Peyer's patch (tissue), 4 donors: ENCODE data around the gene LYZL6. TPM values are rescaled to one million over a fixed set of nuclear protein-coding genes. Genes with fewer than 3 reads are reported as not detected.

Experiments
- DNase-seq, 3 donors: peaks; one replicate each; pipeline ENCODE4 v3.0.0-alpha.2; 2017 to 2019
- H3K27ac ChIP-seq, 4 donors: fragments of 200-600 bp; sonication (generic); one replicate each; pipeline ENCODE4 v1.5.1; 2016 to 2019
- H3K27me3 ChIP-seq, 2 donors: fragments of 200-600 bp; sonication (generic); one replicate each; pipeline ENCODE4 v1.5.1; 2019
- H3K36me3 ChIP-seq, 3 donors: fragments of 200-600 bp; sonication (generic); one replicate each; pipeline ENCODE4 v1.5.1; 2016 to 2019
- H3K4me1 ChIP-seq, 4 donors: fragments of 200-600 bp; sonication (generic); one replicate each; pipeline ENCODE4 v1.5.1; 2016 to 2019
- H3K4me3 ChIP-seq, 4 donors: fragments of 200-600 bp; sonication (generic); 1 replicate in 3 of 4; 2 replicates in 1 of 4; pipeline ENCODE4 v1.5.1; 2016 to 2019; ENCODE audit warnings: mild to moderate bottlenecking in 1 of 4
- H3K9me3 ChIP-seq, 4 donors: fragments of 200-600 bp; sonication (generic); one replicate each; pipeline ENCODE4 v1.5.1; 2016 to 2019; ENCODE audit warnings: mild to moderate bottlenecking in 1 of 4
- CTCF ChIP-seq, 6 experiments: fragments of 450-650 bp in 4 of 6; fragments of 200-600 bp in 2 of 6; sonication (generic) in 1 of 6; IDR thresholded peaks; one replicate each; pipeline ENCODE4 v1.5.1; 2017 to 2019; ENCODE audit warnings: antibody characterized with exemption in 6 of 6, mild to moderate bottlenecking in 3 of 6, moderate library complexity in 1 of 6
- POLR2A ChIP-seq, 2 donors: fragments of 450-650 bp; IDR thresholded peaks; one replicate each; pipeline ENCODE4 v1.5.1; 2017; ENCODE audit warnings: antibody characterized with exemption in 2 of 2, mild to moderate bottlenecking in 2 of 2, moderate library complexity in 2 of 2
- total RNA-seq, 4 donors: library from RNA; depleted of rRNA; stranded (reverse); fragments of >200 nt; gene quantifications; one replicate each; pipeline ENCODE4 v1.1.0, GENCODE V29; 2016

LYZL6 gene, protein sequence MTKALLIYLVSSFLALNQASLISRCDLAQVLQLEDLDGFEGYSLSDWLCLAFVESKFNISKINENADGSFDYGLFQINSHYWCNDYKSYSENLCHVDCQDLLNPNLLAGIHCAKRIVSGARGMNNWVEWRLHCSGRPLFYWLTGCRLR
- total RNA-seq = not detected

GRCh38 chr17:35943537-35943936 lies at the start of gene LYZL6:
Gene LYZL6 (minus strand): TSS chr17:35943713. CDS start chr17:35939356, 4,357 bp downstream.
- Histone ChIP-seq H3K4me1 (no peaks in the 10 kb centered on the region), H3K27ac (peak within 1 kb of the TSS in 1 of 4 donors; percentile 12), H3K9me3 (no peaks in the 10 kb centered on the region), H3K27me3 (no peaks in the 10 kb centered on the region), H3K4me3 (no peak within 1 kb of the TSS), H3K36me3 (no peaks in the 10 kb centered on the region)
- DNase-seq = no peak
- TF ChIP-seq CTCF (IDR thresholded peaks at IDR 0.05) (no peak), POLR2A (IDR thresholded peaks at IDR 0.05) (no peak)

DNA sequence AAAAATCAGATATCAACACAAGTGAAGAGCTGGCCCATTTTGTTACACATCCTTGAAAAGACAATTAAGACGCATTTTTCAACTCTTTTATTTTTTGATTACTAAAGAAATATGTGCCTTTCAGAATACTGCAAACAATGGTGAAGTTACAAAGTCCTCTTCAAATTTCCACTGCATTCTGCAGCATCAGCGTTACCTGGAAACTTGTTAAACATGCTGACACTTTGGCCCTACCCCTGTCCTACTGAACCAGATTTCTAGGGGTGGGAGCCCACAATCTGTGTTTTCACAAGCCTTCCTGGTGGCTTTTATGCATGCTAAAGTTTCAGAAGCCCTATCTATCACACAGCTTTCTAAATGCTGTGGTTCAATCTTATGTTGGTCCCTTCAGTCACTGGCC lies 47.6 kb upstream of the LYZL6 start:
- H3K4me1 ChIP-seq = no peaks in the 10 kb centered on the region
- peak in 1 of 3 donors; percentile 29 for DNase-seq
- no peak for TF ChIP-seq POLR2A (IDR thresholded peaks at IDR 0.05)
- no peak for TF ChIP-seq CTCF (IDR thresholded peaks at IDR 0.05)

GRCh38 chr17:35988164-35988563 lies 44.7 kb upstream of the LYZL6 start:
- Histone ChIP-seq H3K36me3 (peaks cover 0 to 15% (median 0%) of the 10 kb centered on the region in 3 donors), H3K27ac (no peak overlapping the region), H3K4me3 (no peak overlapping the region), H3K4me1 (no peaks in the 10 kb centered on the region), H3K27me3 (no peaks in the 10 kb centered on the region), H3K9me3 (no peaks in the 10 kb centered on the region)
- no peak for TF ChIP-seq CTCF (IDR thresholded peaks at IDR 0.05)
- TF ChIP-seq POLR2A (IDR thresholded peaks at IDR 0.05) = no peak
- DNase-seq = no peak

More for the DNA sequence above, 47.6 kb upstream of the LYZL6 start:
- peaks cover 0 to 15% (median 0%) of the 10 kb centered on the region in 3 donors for H3K36me3 ChIP-seq
- H3K27me3 ChIP-seq = no peaks in the 10 kb centered on the region
- H3K9me3 ChIP-seq = no peaks in the 10 kb centered on the region
- no peak overlapping the region for H3K27ac ChIP-seq
- no peak overlapping the region for H3K4me3 ChIP-seq

DNA sequence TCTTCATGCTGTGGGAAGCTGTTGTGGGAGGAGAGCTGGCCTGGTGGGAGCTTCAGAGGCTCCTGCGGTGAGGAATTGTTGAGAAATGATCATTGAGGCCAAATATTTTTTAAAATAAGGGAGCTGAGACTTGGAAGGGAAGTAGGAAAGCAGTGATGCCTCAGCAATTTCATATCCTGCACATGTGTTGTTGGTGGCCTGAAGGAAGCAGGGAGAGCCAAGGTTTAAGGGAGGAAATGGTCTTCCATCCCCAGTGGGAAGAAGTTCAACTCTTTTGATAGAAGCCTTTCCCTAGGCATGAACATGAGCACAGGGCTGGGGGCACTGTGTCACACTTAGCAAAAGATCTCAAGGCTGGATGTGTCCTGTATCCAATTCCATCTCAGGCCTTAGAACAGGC lies 43.1 kb upstream of the LYZL6 start, which contains the start of gene CCL14:
CCL14 (minus strand) TSS at position 87 of the 400 bp plus-strand sequence; CDS start at position 7, 80 bp downstream.
- Histone ChIP-seq H3K4me3 (no peak within 1 kb of the TSS), H3K27me3 (no peaks in the 10 kb centered on the region), H3K4me1 (no peaks in the 10 kb centered on the region), H3K9me3 (no peaks in the 10 kb centered on the region), H3K27ac (peak within 1 kb of the TSS in 1 of 4 donors; percentile 3), H3K36me3 (peaks cover 0 to 5% (median 0%) of the 10 kb centered on the region in 3 donors)
- no peak for TF ChIP-seq CTCF (IDR thresholded peaks at IDR 0.05)
- no peak for TF ChIP-seq POLR2A (IDR thresholded peaks at IDR 0.05)
- DNase-seq = no peak

DNA sequence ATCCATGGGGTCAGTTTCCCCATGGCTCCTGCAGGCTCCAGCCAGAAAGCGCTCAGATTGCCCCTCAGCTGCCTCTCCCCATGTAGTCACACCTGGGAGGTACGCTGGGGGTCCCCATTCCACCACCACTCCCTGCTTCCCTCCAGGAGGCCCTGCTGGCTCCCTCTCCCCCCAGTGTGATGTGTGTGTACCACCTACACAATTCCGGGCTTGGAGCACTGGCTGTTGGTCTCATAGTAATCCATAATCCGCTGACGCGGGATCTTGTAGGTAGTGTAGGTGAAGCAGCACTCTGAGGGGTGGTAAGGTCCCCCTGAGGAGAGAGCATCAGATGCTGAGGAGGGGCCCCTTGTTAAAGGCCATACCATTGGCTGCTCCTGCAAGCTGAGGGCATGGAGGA lies 40.6 kb upstream of the LYZL6 start:
- Histone ChIP-seq H3K9me3 (no peaks in the 10 kb centered on the region), H3K4me1 (no peaks in the 10 kb centered on the region), H3K4me3 (no peak overlapping the region), H3K36me3 (peaks cover 0 to 5% (median 0%) of the 10 kb centered on the region in 3 donors), H3K27me3 (no peaks in the 10 kb centered on the region), H3K27ac (no peak overlapping the region)
- no peak for DNase-seq
- TF ChIP-seq POLR2A (IDR thresholded peaks at IDR 0.05) = no peak
- no peak for TF ChIP-seq CTCF (IDR thresholded peaks at IDR 0.05)
